22Rv1 (cell line): ENCODE data around the gene ZNF783.

Experiments
- CTCF ChIP-seq: fragments of 450-650 bp; IDR thresholded peaks from 2 replicates; pipeline ENCODE4 v1.5.1; 2017; ENCODE audit warnings: mild to moderate bottlenecking
- ZFX ChIP-seq: fragments of 450-650 bp; IDR thresholded peaks from 2 replicates; pipeline ENCODE4 v1.6.1; 2017; ENCODE audit warnings: antibody characterized with exemption, borderline replicate concordance

- TF ChIP-seq CTCF (no peak), ZFX (no peak)
Measured at GRCh38 chr7:149266451-149266850, 4.5 kb downstream of the ZNF783 start.
